HepG2 (cell line): ENCODE measurements around the gene PPP2R2D. TPM values are rescaled to one million over a fixed set of nuclear protein-coding genes. Genes with fewer than 3 reads are reported as not detected.

Experiments
- BCL6 ChIP-seq: IDR thresholded peaks from 2 replicates; pipeline ENCODE4 v1.6.1; 2016; ENCODE audit warnings: missing genetic modification reagents, missing compliant biosample characterization
- CHCHD3 ChIP-seq: sonication (generic); formaldehyde crosslinking; IDR thresholded peaks from 2 replicates; pipeline ENCODE4 v1.8.0; 2022; ENCODE audit warnings: mild to moderate bottlenecking, missing genetic modification reagents, moderate library complexity
- CHD4 ChIP-seq: fragments of 200-600 bp; sonication (generic); IDR thresholded peaks from 2 replicates; pipeline ENCODE4 v1.7.0; 2017; ENCODE audit warnings: mild to moderate bottlenecking, low read length, borderline replicate concordance
- HNF4A ChIP-seq: sonication (generic); formaldehyde crosslinking; IDR thresholded peaks from 2 replicates; pipeline ENCODE4 v1.4.0; 2020; ENCODE audit warnings: missing genetic modification reagents
- HOXD1 ChIP-seq: sonication (generic); formaldehyde crosslinking; IDR thresholded peaks from 2 replicates; pipeline ENCODE4 v1.5.0; 2020; ENCODE audit warnings: missing genetic modification reagents
- MAX ChIP-seq: IDR thresholded peaks from 2 replicates; pipeline ENCODE4 v1.6.1; 2012; ENCODE audit warnings: inconsistent platforms
- NKX3-1 ChIP-seq: sonication (generic); formaldehyde crosslinking; IDR thresholded peaks from 2 replicates; pipeline ENCODE4 v1.5.0; 2020; ENCODE audit warnings: missing genetic modification reagents
- POLR2A ChIP-seq, 2 experiments: IDR thresholded peaks; 2 replicates each; pipeline ENCODE4 v1.6.1; 2011; ENCODE audit warnings: low read depth in 2 of 2, low read length in 2 of 2, mild to moderate bottlenecking in 1 of 2, moderate library complexity in 1 of 2; ENCODE audit not compliant: insufficient read depth in 1 of 2
- TCF7 ChIP-seq: sonication (generic); IDR thresholded peaks from 2 replicates; pipeline ENCODE4 v1.6.1; 2016; ENCODE audit warnings: antibody characterized with exemption, low read depth
- ZBTB33 ChIP-seq: sonication (generic); formaldehyde crosslinking; IDR thresholded peaks from 2 replicates; pipeline ENCODE4 v1.4.0; 2020; ENCODE audit warnings: missing genetic modification reagents
- ZFP36L1 ChIP-seq: sonication (generic); formaldehyde crosslinking; IDR thresholded peaks from 2 replicates; pipeline ENCODE4 v1.8.0; 2022; ENCODE audit warnings: mild to moderate bottlenecking, missing genetic modification reagents, moderate library complexity
- ZNF143 ChIP-seq: sonication (generic); formaldehyde crosslinking; IDR thresholded peaks from 2 replicates; pipeline ENCODE4 v1.4.0; 2020; ENCODE audit warnings: missing genetic modification reagents
- ZNF230 ChIP-seq: sonication (generic); formaldehyde crosslinking; IDR thresholded peaks from 2 replicates; pipeline ENCODE4 v1.4.0; 2020; ENCODE audit warnings: mild to moderate bottlenecking, missing genetic modification reagents
- ZNF878 ChIP-seq: sonication (generic); formaldehyde crosslinking; IDR thresholded peaks from 2 replicates; pipeline ENCODE4 v1.8.1; 2023; ENCODE audit warnings: mild to moderate bottlenecking, missing genetic modification reagents, moderate library complexity
- polyA plus RNA-seq, 8 experiments: library from polyadenylated mRNA; depleted of rRNA in 3 of 8; stranded (reverse) in 7 of 8; unstranded in 1 of 8; fragments of >200 nt; fragmentation: Illumina TruSeq in 4 of 8; extraction: Trizol in 4 of 8; gene quantifications; 2 replicates each; pipeline versions ENCODE4 v1.2.1 to v1.2.3, GENCODE V29; 2011 to 2016; ENCODE audit warnings: low read depth in 4 of 8, missing spikeins in 1 of 8, mixed read lengths in 1 of 8; ENCODE audit not compliant: insufficient read depth in 1 of 8
- total RNA-seq, 5 experiments: library from RNA; depleted of rRNA; stranded (reverse); fragments of >200 nt; fragmentation: Illumina TruSeq; extraction: Trizol; gene quantifications; 2 replicates each; pipeline ENCODE4 v1.2.3, GENCODE V29; 2016; ENCODE audit warnings: low read depth in 1 of 5
- TF ChIP-seq, protein P1 (sequence below): sonication (generic); formaldehyde crosslinking; IDR thresholded peaks from 2 replicates; pipeline ENCODE4 v1.5.0; 2020; ENCODE audit warnings: missing genetic modification reagents, mild to moderate bottlenecking, borderline replicate concordance
- TF ChIP-seq, protein P2 (sequence below): sonication (generic); formaldehyde crosslinking; IDR thresholded peaks from 2 replicates; pipeline ENCODE4 v1.4.0; 2020; ENCODE audit warnings: missing genetic modification reagents, borderline replicate concordance
- TF ChIP-seq, protein P3 (sequence below): sonication (generic); formaldehyde crosslinking; conservative IDR thresholded peaks from 2 replicates; pipeline ENCODE4 v1.4.0; 2020; ENCODE audit warnings: missing genetic modification reagents
- TF ChIP-seq, protein P4 (sequence below): sonication (generic); formaldehyde crosslinking; IDR thresholded peaks from 2 replicates; pipeline ENCODE4 v1.4.0; 2020; ENCODE audit warnings: missing genetic modification reagents
- TF ChIP-seq, protein P5 (sequence below): IDR thresholded peaks from 2 replicates; pipeline ENCODE4 v1.6.1; 2018; ENCODE audit warnings: missing genetic modification reagents, mild to moderate bottlenecking, missing compliant biosample characterization

The PPP2R2D gene
- total and polyA plus RNA-seq, 2 of the 13 experiments (the other 11 are each of a cell fraction or from before 2014, with no cell fraction given), result 32.7 to 33.2 TPM

DNA sequence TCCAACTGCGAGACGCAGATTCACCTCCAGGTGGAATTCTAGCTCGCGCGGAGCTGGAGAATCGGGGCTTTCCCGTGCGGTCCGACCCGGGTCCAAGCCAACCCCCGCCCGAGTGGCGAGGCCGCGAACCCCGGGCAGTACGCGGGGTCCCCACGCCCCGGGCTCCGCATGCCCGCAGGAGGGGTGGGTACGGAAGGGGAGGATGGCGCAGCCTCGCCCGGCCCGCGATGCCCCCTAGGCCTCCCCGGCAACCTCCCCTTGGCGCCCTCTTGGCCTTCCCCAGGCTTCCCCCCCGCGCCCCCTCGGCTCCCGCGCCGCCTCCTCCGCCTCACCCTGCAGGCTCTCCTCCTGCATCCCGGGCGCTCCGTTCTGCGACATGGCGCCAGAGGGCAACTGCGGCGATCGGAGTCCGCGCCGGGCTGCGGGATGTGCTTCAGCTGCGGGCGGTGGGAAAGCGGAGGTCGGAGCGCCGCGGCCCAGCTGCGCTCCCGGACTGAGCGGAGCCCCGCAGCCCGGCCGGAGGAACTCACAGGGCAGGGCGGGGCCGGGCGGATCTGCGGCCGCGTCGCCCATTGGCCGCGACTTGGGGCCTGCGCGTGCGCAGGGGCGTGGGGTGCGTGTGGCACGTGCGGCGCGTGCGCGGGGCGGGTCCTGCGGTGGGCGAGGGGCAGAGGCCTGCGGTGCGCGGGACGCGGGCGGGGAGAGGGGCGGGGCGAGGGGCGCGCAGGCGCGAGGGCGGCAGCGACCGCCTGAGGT, 80.8 kb downstream of the PPP2R2D start, which contains the start of gene BNIP3 (continued):
- TF ChIP-seq ZBTB33 (peak; percentile 29; the same call in 1 of the 2 replicates), MAX (peak; percentile 98), CHCHD3 (CRISPR knock-in tag) (peak; percentile 23; the same call in 1 of the 2 replicates), HOXD1 (CRISPR knock-in tag) (peak; percentile 80), ZFP36L1 (peak; percentile 79; the same call in 1 of the 2 replicates), NKX3-1 (peak; percentile 40; the same call in 1 of the 2 replicates), HNF4A (CRISPR knock-in tag) (no peak; the same call in 1 of the 2 replicates), ZNF878 (0 out of 2 replicates have a peak, but pooled peaks have one; percentile 21), POLR2A (IDR thresholded peaks at IDR 0.05; ENCODE audit: insufficient read depth in 1 of 2, low read depth in 2 of 2, low read length in 2 of 2) (peak; percentile 82 to 93), ZNF230 (CRISPR knock-in tag) (peak; percentile 80; the same call in 1 of the 2 replicates), TCF7 (no peak), BCL6 (CRISPR knock-in tag) (peak; percentile 7; the same call in 1 of the 2 replicates), ZNF143 (peak; percentile 47; the same call in 1 of the 2 replicates), CHD4 (no peak)
- TF ChIP-seq, protein P1, sequence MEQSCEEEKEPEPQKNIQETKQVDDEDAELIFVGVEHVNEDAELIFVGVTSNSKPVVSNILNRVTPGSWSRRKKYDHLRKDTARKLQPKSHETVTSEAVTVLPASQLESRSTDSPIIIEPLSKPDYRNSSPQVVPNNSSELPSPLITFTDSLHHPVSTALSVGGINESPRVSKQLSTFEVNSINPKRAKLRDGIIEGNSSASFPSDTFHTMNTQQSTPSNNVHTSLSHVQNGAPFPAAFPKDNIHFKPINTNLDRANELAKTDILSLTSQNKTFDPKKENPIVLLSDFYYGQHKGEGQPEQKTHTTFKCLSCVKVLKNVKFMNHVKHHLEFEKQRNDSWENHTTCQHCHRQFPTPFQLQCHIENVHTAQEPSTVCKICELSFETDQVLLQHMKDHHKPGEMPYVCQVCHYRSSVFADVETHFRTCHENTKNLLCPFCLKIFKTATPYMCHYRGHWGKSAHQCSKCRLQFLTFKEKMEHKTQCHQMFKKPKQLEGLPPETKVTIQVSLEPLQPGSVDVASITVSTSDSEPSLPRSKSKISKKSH (CRISPR knock-in tag), result peak; percentile 27; the same call in 1 of the 2 replicates
- TF ChIP-seq, protein P2, sequence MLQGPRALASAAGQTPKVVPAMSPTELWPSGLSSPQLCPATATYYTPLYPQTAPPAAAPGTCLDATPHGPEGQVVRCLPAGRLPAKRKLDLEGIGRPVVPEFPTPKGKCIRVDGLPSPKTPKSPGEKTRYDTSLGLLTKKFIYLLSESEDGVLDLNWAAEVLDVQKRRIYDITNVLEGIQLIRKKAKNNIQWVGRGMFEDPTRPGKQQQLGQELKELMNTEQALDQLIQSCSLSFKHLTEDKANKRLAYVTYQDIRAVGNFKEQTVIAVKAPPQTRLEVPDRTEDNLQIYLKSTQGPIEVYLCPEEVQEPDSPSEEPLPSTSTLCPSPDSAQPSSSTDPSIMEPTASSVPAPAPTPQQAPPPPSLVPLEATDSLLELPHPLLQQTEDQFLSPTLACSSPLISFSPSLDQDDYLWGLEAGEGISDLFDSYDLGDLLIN, result 0 out of 2 replicates have a peak, but pooled peaks have one; percentile 48
- TF ChIP-seq, protein P3, sequence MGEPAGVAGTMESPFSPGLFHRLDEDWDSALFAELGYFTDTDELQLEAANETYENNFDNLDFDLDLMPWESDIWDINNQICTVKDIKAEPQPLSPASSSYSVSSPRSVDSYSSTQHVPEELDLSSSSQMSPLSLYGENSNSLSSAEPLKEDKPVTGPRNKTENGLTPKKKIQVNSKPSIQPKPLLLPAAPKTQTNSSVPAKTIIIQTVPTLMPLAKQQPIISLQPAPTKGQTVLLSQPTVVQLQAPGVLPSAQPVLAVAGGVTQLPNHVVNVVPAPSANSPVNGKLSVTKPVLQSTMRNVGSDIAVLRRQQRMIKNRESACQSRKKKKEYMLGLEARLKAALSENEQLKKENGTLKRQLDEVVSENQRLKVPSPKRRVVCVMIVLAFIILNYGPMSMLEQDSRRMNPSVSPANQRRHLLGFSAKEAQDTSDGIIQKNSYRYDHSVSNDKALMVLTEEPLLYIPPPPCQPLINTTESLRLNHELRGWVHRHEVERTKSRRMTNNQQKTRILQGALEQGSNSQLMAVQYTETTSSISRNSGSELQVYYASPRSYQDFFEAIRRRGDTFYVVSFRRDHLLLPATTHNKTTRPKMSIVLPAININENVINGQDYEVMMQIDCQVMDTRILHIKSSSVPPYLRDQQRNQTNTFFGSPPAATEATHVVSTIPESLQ, result 0 out of 2 replicates have a peak, but pooled peaks have one; percentile 53
- TF ChIP-seq, protein P4, sequence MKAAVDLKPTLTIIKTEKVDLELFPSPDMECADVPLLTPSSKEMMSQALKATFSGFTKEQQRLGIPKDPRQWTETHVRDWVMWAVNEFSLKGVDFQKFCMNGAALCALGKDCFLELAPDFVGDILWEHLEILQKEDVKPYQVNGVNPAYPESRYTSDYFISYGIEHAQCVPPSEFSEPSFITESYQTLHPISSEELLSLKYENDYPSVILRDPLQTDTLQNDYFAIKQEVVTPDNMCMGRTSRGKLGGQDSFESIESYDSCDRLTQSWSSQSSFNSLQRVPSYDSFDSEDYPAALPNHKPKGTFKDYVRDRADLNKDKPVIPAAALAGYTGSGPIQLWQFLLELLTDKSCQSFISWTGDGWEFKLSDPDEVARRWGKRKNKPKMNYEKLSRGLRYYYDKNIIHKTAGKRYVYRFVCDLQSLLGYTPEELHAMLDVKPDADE, result peak; percentile 36; the same call in 1 of the 2 replicates
- TF ChIP-seq, protein P5, sequence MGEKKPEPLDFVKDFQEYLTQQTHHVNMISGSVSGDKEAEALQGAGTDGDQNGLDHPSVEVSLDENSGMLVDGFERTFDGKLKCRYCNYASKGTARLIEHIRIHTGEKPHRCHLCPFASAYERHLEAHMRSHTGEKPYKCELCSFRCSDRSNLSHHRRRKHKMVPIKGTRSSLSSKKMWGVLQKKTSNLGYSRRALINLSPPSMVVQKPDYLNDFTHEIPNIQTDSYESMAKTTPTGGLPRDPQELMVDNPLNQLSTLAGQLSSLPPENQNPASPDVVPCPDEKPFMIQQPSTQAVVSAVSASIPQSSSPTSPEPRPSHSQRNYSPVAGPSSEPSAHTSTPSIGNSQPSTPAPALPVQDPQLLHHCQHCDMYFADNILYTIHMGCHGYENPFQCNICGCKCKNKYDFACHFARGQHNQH (CRISPR knock-in tag), result 0 out of 2 replicates have a peak, but pooled peaks have one; percentile 47
